GM23248 (cell line): ENCODE results near the gene CST5. TPM values are rescaled to one million over a fixed set of nuclear protein-coding genes. Genes with fewer than 3 reads are reported as not detected.
"Not testable (repeated sequence)": the region's sequence is repeated elsewhere in the genome, so short reads cannot be mapped to it uniquely, and the experiment has no call there.

ENCODE experiments used
- DNase-seq: peaks from one replicate; pipeline ENCODE4 v3.0.0-alpha.2; 2015
- H2AFZ ChIP-seq: fragments of 200-600 bp; sonication (generic); 2 replicates; pipeline ENCODE4 v1.6.1; 2016; ENCODE audit warnings: antibody characterized with exemption
- H3F3A ChIP-seq: fragments of 200-600 bp; sonication (generic); 2 replicates; pipeline ENCODE4 v1.6.1; 2016; ENCODE audit warnings: mild to moderate bottlenecking, antibody characterized with exemption, mixed run types; ENCODE audit not compliant: insufficient read depth
- H3K27ac ChIP-seq: fragments of 200-600 bp; sonication (generic); 2 replicates; pipeline ENCODE4 v1.5.1; 2016; ENCODE audit warnings: mild to moderate bottlenecking
- H3K27me3 ChIP-seq: fragments of 200-600 bp; sonication (generic); replicated peaks from 2 replicates; pipeline ENCODE4 v1.6.1; 2016; ENCODE audit warnings: mild to moderate bottlenecking; ENCODE audit not compliant: insufficient read depth
- H3K36me3 ChIP-seq: fragments of 200-600 bp; sonication (generic); 2 replicates; pipeline ENCODE4 v1.6.1; 2016; ENCODE audit warnings: low read depth, mild to moderate bottlenecking
- H3K4me1 ChIP-seq: fragments of 200-600 bp; sonication (generic); 2 replicates; pipeline ENCODE4 v1.6.1; 2016; ENCODE audit warnings: mild to moderate bottlenecking; ENCODE audit not compliant: insufficient read depth
- H3K4me2 ChIP-seq: fragments of 200-600 bp; sonication (generic); one replicate; pipeline ENCODE4 v1.6.1; 2016; ENCODE audit warnings: mild to moderate bottlenecking; ENCODE audit not compliant: unreplicated experiment
- H3K4me3 ChIP-seq: fragments of 200-600 bp; sonication (generic); 2 replicates; pipeline ENCODE4 v1.5.1; 2016; ENCODE audit warnings: mild to moderate bottlenecking
- H3K79me2 ChIP-seq: fragments of 200-600 bp; sonication (generic); 2 replicates; pipeline ENCODE4 v1.6.1; 2016; ENCODE audit warnings: mild to moderate bottlenecking; ENCODE audit not compliant: insufficient read depth
- H3K9ac ChIP-seq: fragments of 200-600 bp; sonication (generic); 2 replicates; pipeline ENCODE4 v1.6.1; 2016; ENCODE audit warnings: mild to moderate bottlenecking
- H3K9me2 ChIP-seq: fragments of 200-600 bp; sonication (generic); 2 replicates; pipeline ENCODE4 v1.6.1; 2016; ENCODE audit warnings: mixed run types, mild to moderate bottlenecking, moderate library complexity; ENCODE audit not compliant: insufficient read depth
- H3K9me3 ChIP-seq: fragments of 200-600 bp; sonication (generic); one replicate; pipeline ENCODE4 v1.6.1; 2017; ENCODE audit warnings: low read depth
- H4K20me1 ChIP-seq: fragments of 200-600 bp; sonication (generic); 2 replicates; pipeline ENCODE4 v1.6.0; 2016; ENCODE audit not compliant: insufficient read depth
- EZH2 ChIP-seq: fragments of 200-600 bp; sonication (generic); IDR thresholded peaks from 2 replicates; pipeline ENCODE4 v1.6.1; 2018; ENCODE audit warnings: antibody characterized with exemption, mild to moderate bottlenecking; ENCODE audit not compliant: insufficient read depth, poor library complexity, severe bottlenecking
- EZH2phosphoT487 ChIP-seq: fragments of 200-600 bp; sonication (generic); IDR thresholded peaks from 2 replicates; pipeline ENCODE4 v1.6.1; 2018; ENCODE audit warnings: antibody characterized with exemption, moderate library complexity, mild to moderate bottlenecking, low read depth; ENCODE audit not compliant: insufficient read depth
- WGBS, 2 experiments: methylation state at CpG; one replicate each; pipeline ENCODE4 v1.1.6; 2015 to 2017; ENCODE audit warnings: low lambda C conversion rate in 2 of 2, low coverage in 1 of 2; ENCODE audit errors: missing lambda C conversion rate in 2 of 2; 5-methylcytosine and 5-hydroxymethylcytosine counted together
- in situ Hi-C: fragments of 300-500 bp; cut with MboI; formaldehyde crosslinking; loops from 2 replicates; pipeline ENCODE4 v1.15.0; 2020
- polyA plus RNA-seq: library from polyadenylated mRNA; unstranded; fragments of >200 nt; fragmentation: Nextera tagmentation; extraction: Ambion mirVana; gene quantifications from 2 replicates; pipeline ENCODE4 v1.2.1, GENCODE V29; 2016
- total RNA-seq: library from RNA; depleted of rRNA; stranded (reverse); fragments of >200 nt; shearing (Covaris generic); gene quantifications from 2 replicates; pipeline ENCODE4 v1.2.3, GENCODE V29; 2014

CST5 gene
- total and polyA plus RNA-seq, 2 experiments from 2014 or later: not detected

- no peak overlapping the region for H3K9ac ChIP-seq
- in situ Hi-C loops: no loop called here
- no peak overlapping the region for H3K4me2 ChIP-seq
- no peak for DNase-seq
- no peaks in the 10 kb centered on the region for H3K36me3 ChIP-seq
- no peaks in the 10 kb centered on the region for H3K9me2 ChIP-seq
- H4K20me1 ChIP-seq: no peaks in the 10 kb centered on the region
- H2AFZ ChIP-seq: no peak overlapping the region
- WGBS, 2 experiments: 17 to 19% methylated on average over 6 to 8 of the region's 8 CpGs
- no peaks in the 10 kb centered on the region for H3K4me1 ChIP-seq
- no peaks in the 10 kb centered on the region for H3K27me3 ChIP-seq
- no peak for TF ChIP-seq EZH2phosphoT487
- TF ChIP-seq EZH2: no peak
- no peak overlapping the region for H3K27ac ChIP-seq
- H3K4me3 ChIP-seq: no peak overlapping the region
- no peaks in the 10 kb centered on the region for H3K9me3 ChIP-seq
- no peaks in the 10 kb centered on the region for H3K79me2 ChIP-seq
- H3F3A ChIP-seq: no peaks in the 10 kb centered on the region
Observed at GRCh38 chr20:23879811-23880374, 345 bp upstream of the CST5 start.

DNA sequence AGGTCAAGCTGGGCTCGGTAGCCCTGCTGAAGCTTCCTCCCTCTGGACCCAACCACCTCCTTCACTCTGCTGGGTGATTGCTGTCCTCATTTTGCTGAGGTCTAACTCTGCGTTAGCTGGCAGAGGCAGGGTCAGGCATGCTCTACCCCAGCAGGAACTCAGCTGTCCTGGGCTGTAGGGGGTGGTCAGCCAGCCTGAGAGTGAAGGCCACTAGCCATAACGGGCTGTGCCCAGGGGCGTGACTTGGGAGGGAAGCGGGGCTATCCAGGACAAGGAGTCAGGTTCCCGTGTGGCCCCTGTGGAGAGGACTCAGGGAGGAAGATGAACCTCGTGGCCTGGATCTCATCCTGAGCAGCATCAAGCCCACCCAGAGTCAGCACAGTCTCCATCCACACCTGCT is 761 bp downstream of the CST5 start:
- H3K79me2 ChIP-seq: no peaks in the 10 kb centered on the region
- H3K27ac ChIP-seq: no peak overlapping the region
- H2AFZ ChIP-seq: no peak overlapping the region
- WGBS, 2 experiments: 36 to 41% methylated on average over 6 to 7 of the region's 7 CpGs
- no peaks in the 10 kb centered on the region for H3K9me2 ChIP-seq
- TF ChIP-seq EZH2 (no peak), EZH2phosphoT487 (no peak)
- H3K36me3 ChIP-seq: no peaks in the 10 kb centered on the region
- no peak overlapping the region for H3K9ac ChIP-seq
- H4K20me1 ChIP-seq: no peaks in the 10 kb centered on the region
- H3K4me1 ChIP-seq: no peaks in the 10 kb centered on the region
- H3F3A ChIP-seq: no peaks in the 10 kb centered on the region
- H3K4me3 ChIP-seq: no peak overlapping the region
- no peak for DNase-seq
- no peaks in the 10 kb centered on the region for H3K9me3 ChIP-seq
- in situ Hi-C loops: no loop called here
- no peaks in the 10 kb centered on the region for H3K27me3 ChIP-seq
- H3K4me2 ChIP-seq: no peak overlapping the region

DNA sequence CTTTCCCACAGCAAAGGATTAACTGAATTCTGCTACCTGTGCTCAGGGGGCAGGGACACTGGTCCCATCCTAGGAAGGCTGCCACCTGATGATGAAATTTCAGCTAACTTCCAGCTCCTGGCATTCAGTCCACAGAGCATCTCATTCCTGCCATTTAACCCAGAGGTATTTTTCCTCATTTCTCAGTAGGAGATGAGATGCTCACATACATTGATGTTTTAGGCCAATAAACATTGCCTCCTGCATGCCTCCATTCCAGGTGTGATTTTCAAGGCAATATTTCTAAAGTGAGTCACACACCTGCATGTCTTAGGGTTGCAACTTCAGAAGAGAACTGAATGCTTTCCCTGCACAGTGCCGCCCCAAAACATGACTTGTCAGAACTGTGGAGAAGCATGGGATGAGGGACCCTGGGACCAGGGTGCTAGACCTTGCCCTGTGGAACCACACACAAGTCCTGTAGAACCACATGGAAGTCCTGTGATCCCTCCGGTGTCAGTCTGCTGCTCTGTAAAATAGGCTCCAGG is 1.5 kb downstream of the CST5 start:
- H3K9me3 ChIP-seq, H3K27ac ChIP-seq: not testable (repeated sequence)
- 50 to 71% methylated on average over 2 of the region's 2 CpGs for WGBS, 2 experiments

DNA sequence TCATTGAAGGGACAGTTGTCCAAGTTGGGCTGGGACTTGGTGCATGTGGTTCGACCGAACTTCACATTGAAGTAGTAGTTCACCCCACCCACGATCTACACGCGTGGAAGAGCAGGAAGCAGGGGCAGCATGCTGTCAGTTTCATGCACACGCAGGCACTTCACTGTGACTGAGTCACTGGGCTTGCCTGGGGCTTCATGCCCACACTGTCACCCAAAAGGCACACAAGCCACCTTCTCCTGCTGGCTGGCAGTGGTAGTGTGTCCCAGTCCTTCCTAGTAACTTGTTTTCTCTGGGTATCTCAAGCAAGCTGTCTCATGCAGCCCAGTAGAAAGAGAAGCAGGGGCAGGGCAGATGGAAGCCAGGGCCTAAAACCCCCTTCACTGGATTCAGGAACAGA is 2.0 kb downstream of the CST5 start:
- no peak overlapping the region for H3K4me3 ChIP-seq
- no peaks in the 10 kb centered on the region for H3K36me3 ChIP-seq
- H3K9me3 ChIP-seq: no peaks in the 10 kb centered on the region
- TF ChIP-seq EZH2: no peak
- no peak for TF ChIP-seq EZH2phosphoT487
- in situ Hi-C loops: no loop called here
- H3K9ac ChIP-seq: no peak overlapping the region
- no peaks in the 10 kb centered on the region for H3F3A ChIP-seq
- no peaks in the 10 kb centered on the region for H4K20me1 ChIP-seq
- DNase-seq: no peak
- no peaks in the 10 kb centered on the region for H3K9me2 ChIP-seq
- no peaks in the 10 kb centered on the region for H3K27me3 ChIP-seq
- no peaks in the 10 kb centered on the region for H3K79me2 ChIP-seq
- no peak overlapping the region for H3K4me2 ChIP-seq
- H3K27ac ChIP-seq: no peak overlapping the region
- 27 to 46% methylated on average over 6 of the region's 6 CpGs for WGBS, 2 experiments
- no peak overlapping the region for H2AFZ ChIP-seq
- no peaks in the 10 kb centered on the region for H3K4me1 ChIP-seq

More for the DNA sequence above, 1.5 kb downstream of the CST5 start:
- H3K27me3 ChIP-seq, DNase-seq, in situ Hi-C loops, H3K9me2 ChIP-seq, H3K4me1 ChIP-seq, H3K9ac ChIP-seq, H2AFZ ChIP-seq, H3K4me2 ChIP-seq, H3F3A ChIP-seq, H3K4me3 ChIP-seq, H3K36me3 ChIP-seq, H4K20me1 ChIP-seq, H3K79me2 ChIP-seq: not testable (repeated sequence)
